AG10803 (cell line): Measurements from ENCODE around the gene CXCR6.

Experiments used
- DNase-seq: peaks from one replicate; pipeline ENCODE4 v3.0.0; 2010; ENCODE audit warnings: low read depth
- H3K4me3 ChIP-seq: 2 replicates; pipeline ENCODE4 v1.5.1; 2011; ENCODE audit warnings: mild to moderate bottlenecking, low read length, control low read depth
- CTCF ChIP-seq: conservative IDR thresholded peaks from 2 replicates; pipeline ENCODE4 v1.5.1; 2011; ENCODE audit warnings: mild to moderate bottlenecking, low read length, control low read depth, inconsistent platforms

The CXCR6 gene

GRCh38 chr3:45954306-45954705 lies 11.0 kb downstream of the CXCR6 start:
- H3K4me3 ChIP-seq: no peak overlapping the region
- DNase-seq: no peak
- TF ChIP-seq CTCF: no peak

GRCh38 chr3:45955017-45955647 lies 11.9 kb downstream of the CXCR6 start:
- H3K4me3 ChIP-seq: no peak overlapping the region
- DNase-seq: no peak
- TF ChIP-seq CTCF: no peak

- no peak for DNase-seq
- no peak overlapping the region for H3K4me3 ChIP-seq
- TF ChIP-seq CTCF: no peak
Measured at GRCh38 chr3:45955706-45956105, 12.4 kb downstream of the CXCR6 start.

GRCh38 chr3:45957586-45957985 lies 14.3 kb downstream of the CXCR6 start:
- no peak for DNase-seq
- TF ChIP-seq CTCF: no peak
- H3K4me3 ChIP-seq: no peak overlapping the region

- H3K4me3 ChIP-seq: no peak overlapping the region
- peak; percentile 94 for DNase-seq
- no peak for TF ChIP-seq CTCF
Measured at GRCh38 chr3:45958321-45958791, 15.1 kb downstream of the CXCR6 start.

- DNase-seq: no peak
- TF ChIP-seq CTCF: no peak
- H3K4me3 ChIP-seq: no peak overlapping the region
Measured at GRCh38 chr3:45959201-45959600, 15.9 kb downstream of the CXCR6 start.

GRCh38 chr3:45960289-45960688 lies 17.0 kb downstream of the CXCR6 start:
- DNase-seq: no peak
- no peak for TF ChIP-seq CTCF
- H3K4me3 ChIP-seq: no peak overlapping the region
